Calu3 (cell line): Measurements from ENCODE around the gene TNFRSF4. TPM values are rescaled to one million over a fixed set of nuclear protein-coding genes. Genes with fewer than 3 reads are reported as not detected.

ENCODE experiments used
- BruUV-seq: library from RNA; stranded (reverse); fragments of 400-500 nt; replicated peaks from 2 replicates; lab custom pipeline; 2021; lab: Mats Ljungman, UMichigan
- CTCF ChIA-PET: fragments of 300-600 bp; sonication (Branson Sonifier 250); formaldehyde crosslinking; loops from one replicate; lab custom pipeline; 2022; ENCODE audit warnings: antibody characterized with exemption; lab: Charles Lee
- DNase-seq: peaks from one replicate; pipeline ENCODE4 v3.0.0; 2022
- H3K27ac Mint-ChIP-seq: one replicate; pipeline ENCODE4 v1.8.0; 2022; ENCODE audit warnings: mixed read lengths; ENCODE audit not compliant: unreplicated experiment
- H3K27me3 Mint-ChIP-seq: one replicate; pipeline ENCODE4 v1.8.0; 2022; ENCODE audit warnings: mixed read lengths; ENCODE audit not compliant: unreplicated experiment
- H3K36me3 Mint-ChIP-seq: one replicate; pipeline ENCODE4 v1.8.0; 2022; ENCODE audit warnings: mild to moderate bottlenecking, moderate library complexity, mixed read lengths; ENCODE audit not compliant: insufficient read depth, unreplicated experiment
- H3K4me1 Mint-ChIP-seq: one replicate; pipeline ENCODE4 v1.8.0; 2022; ENCODE audit warnings: mild to moderate bottlenecking, low read depth, mixed read lengths; ENCODE audit not compliant: unreplicated experiment
- H3K4me3 Mint-ChIP-seq: one replicate; pipeline ENCODE4 v1.8.0; 2022; ENCODE audit warnings: mild to moderate bottlenecking, low read depth, moderate library complexity, mixed read lengths; ENCODE audit not compliant: unreplicated experiment
- H3K9me3 Mint-ChIP-seq: one replicate; pipeline ENCODE4 v1.8.0; 2022; ENCODE audit warnings: low read depth, mixed read lengths; ENCODE audit not compliant: unreplicated experiment
- intact Hi-C: fragments of 100-400 bp; cut with micrococcal nuclease; formaldehyde crosslinking; loops from one replicate; pipeline ENCODE4 v1.10.0; 2022; ENCODE audit not compliant: unreplicated experiment
- total RNA-seq: library from RNA; stranded (reverse); gene quantifications from 2 replicates; pipeline ENCODE4 v1.2.3, GENCODE V29; 2022
- TF ChIP-seq, protein P1 (sequence below): fragments of 200-600 bp; IDR thresholded peaks from one replicate; pipeline ENCODE4 v1.8.0; 2022; ENCODE audit warnings: antibody characterized with exemption; ENCODE audit not compliant: unreplicated experiment

TNFRSF4 gene
- total RNA-seq, 1 experiment from 2014 or later, result not detected

DNA sequence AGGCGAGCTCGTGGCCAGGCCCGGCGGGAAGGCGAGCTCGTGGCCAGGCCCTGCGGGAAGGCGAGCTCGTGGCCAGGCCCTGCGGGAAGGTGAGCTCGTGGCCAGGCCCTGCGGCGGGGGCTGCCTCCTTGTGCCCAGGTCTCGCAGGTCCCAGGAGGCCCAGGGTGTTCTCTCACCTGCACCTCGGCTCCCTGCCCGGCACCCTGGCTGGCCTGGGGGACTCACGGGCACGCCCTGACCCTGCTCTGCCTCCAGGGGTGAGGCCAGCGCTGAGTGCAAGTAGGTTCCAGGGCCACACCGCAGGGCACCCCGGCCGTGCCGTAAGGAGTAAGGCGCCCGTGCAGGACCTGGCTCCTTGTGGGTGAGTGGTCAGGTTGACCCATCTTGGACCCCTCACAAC is 13.4 kb upstream of the TNFRSF4 start:
- peaks cover 50% of the 10 kb centered on the region for H3K36me3 Mint-ChIP-seq
- H3K27me3 Mint-ChIP-seq, result no peaks in the 10 kb centered on the region
- no TSS peak for BruUV-seq
- intact Hi-C loops, result no loop called here
- H3K9me3 Mint-ChIP-seq, result no peaks in the 10 kb centered on the region
- no peak overlapping the region for H3K4me3 Mint-ChIP-seq
- H3K4me1 Mint-ChIP-seq, result peaks cover 8% of the 10 kb centered on the region
- CTCF ChIA-PET, result no interaction called here
- TF ChIP-seq, protein P1, sequence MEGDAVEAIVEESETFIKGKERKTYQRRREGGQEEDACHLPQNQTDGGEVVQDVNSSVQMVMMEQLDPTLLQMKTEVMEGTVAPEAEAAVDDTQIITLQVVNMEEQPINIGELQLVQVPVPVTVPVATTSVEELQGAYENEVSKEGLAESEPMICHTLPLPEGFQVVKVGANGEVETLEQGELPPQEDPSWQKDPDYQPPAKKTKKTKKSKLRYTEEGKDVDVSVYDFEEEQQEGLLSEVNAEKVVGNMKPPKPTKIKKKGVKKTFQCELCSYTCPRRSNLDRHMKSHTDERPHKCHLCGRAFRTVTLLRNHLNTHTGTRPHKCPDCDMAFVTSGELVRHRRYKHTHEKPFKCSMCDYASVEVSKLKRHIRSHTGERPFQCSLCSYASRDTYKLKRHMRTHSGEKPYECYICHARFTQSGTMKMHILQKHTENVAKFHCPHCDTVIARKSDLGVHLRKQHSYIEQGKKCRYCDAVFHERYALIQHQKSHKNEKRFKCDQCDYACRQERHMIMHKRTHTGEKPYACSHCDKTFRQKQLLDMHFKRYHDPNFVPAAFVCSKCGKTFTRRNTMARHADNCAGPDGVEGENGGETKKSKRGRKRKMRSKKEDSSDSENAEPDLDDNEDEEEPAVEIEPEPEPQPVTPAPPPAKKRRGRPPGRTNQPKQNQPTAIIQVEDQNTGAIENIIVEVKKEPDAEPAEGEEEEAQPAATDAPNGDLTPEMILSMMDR, result no peak
- no peak overlapping the region for H3K27ac Mint-ChIP-seq
- no peak for DNase-seq

DNA sequence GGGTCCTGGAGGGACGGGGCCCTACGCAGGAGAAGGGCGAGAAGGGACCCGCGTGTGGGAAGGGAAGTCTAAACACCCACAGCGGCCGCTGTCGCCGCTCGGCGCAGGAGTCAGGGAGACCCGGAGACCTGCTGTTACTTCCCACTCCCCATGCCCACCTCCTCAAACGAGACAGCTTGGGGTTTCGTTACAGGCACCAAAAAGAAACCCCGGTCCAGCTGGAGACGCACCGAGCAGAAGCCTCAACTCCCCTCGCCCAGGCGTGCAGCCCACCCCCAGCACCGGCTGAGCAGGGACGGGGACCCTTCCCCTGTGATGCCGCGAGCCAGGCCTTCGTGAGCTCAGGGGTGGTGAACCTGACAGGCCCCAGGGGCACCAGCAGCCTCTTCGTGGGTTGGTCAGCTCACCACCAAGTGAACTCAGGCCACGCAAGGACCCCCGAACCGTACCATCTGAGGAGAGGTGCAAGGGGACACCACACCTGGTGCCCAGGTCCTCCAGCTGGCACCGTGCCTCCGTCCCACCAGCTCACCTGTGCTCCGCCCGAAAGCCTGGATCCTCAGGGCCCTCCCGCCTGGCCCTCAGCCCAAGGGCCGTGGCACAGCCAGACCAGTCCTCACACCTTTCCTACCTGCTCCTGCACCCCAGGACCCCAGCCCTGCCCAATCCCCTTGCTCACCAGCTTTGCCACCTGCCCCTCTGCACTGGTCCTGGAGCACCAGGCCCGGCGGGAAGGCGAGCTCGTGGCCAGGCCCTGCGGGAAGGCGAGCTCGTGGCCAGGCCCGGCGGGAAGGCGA is 12.8 kb upstream of the TNFRSF4 start:
- Mint-ChIP-seq H3K36me3 (peaks cover 47% of the 10 kb centered on the region), H3K4me3 (no peak overlapping the region), H3K9me3 (no peaks in the 10 kb centered on the region), H3K27ac (no peak overlapping the region), H3K4me1 (peaks cover 8% of the 10 kb centered on the region), H3K27me3 (no peaks in the 10 kb centered on the region)
- CTCF ChIA-PET, result no interaction called here
- BruUV-seq, result no TSS peak
- TF ChIP-seq, protein P1, result no peak
- no peak for DNase-seq
- intact Hi-C loops, result no loop called here

DNA sequence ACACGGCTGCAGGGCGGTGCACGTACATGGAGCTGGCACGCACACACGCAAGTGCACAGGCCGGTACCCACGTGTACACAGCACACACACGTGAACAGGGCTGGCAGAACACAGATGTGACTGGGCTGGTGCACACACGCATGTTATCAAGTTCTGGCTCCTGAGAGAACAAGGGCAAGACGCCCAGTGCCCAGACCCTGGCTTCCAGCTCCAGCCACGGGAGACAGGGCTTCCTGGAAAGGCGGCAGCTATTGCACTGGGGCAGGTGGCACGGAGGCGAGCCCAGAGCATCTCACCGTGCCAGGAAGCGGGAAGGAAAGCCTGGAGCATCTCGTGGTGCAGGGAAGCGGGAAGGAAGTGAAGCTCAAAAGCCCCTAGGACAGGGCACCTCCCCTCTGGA is 12.0 kb upstream of the TNFRSF4 start:
- CTCF ChIA-PET, result no interaction called here
- TF ChIP-seq, protein P1, result no peak
- H3K9me3 Mint-ChIP-seq, result no peaks in the 10 kb centered on the region
- BruUV-seq, result no TSS peak
- H3K4me1 Mint-ChIP-seq, result peaks cover 8% of the 10 kb centered on the region
- DNase-seq, result no peak
- peaks cover 42% of the 10 kb centered on the region for H3K36me3 Mint-ChIP-seq
- intact Hi-C loops, result no loop called here
- H3K27ac Mint-ChIP-seq, result no peak overlapping the region
- H3K4me3 Mint-ChIP-seq, result no peak overlapping the region
- no peaks in the 10 kb centered on the region for H3K27me3 Mint-ChIP-seq

DNA sequence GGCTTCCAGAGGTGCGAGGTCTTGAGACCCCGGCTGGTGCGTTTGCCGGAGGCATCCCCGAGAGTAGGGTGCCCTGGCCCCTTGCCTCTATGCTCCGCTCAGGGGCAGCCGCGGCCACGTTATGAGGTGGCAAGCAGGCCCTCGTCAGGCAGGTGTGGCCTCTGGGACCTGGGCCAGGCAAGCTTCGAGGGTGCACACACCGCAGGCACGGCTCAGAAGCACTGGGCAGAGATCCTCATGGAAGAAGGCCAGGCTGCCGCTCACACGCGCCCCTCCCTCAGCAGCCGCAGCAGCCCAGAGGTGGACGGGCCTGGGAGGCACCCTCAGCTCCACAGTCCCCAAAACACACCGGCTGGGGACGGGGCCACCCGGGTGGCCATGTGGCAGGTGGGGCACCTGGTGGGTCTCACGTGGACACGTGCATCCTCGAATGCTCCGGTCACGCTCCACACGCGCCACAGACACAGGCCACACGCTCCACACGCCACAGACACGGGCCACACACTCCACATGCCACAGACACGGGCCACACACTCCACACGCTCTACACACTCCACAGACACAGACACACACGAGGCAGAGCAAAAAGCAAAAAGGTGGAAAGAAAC is 11.4 kb upstream of the TNFRSF4 start:
- no peaks in the 10 kb centered on the region for H3K9me3 Mint-ChIP-seq
- H3K4me1 Mint-ChIP-seq, result peaks cover 8% of the 10 kb centered on the region
- H3K36me3 Mint-ChIP-seq, result peaks cover 42% of the 10 kb centered on the region
- DNase-seq, result no peak
- no peaks in the 10 kb centered on the region for H3K27me3 Mint-ChIP-seq
- no peak overlapping the region for H3K27ac Mint-ChIP-seq
- TF ChIP-seq, protein P1, result no peak
- intact Hi-C loops, result no loop called here
- no TSS peak for BruUV-seq
- CTCF ChIA-PET, result no interaction called here
- H3K4me3 Mint-ChIP-seq, result no peak overlapping the region
